ENCODE results near the gene PABPN1.

PABPN1 gene

DNA sequence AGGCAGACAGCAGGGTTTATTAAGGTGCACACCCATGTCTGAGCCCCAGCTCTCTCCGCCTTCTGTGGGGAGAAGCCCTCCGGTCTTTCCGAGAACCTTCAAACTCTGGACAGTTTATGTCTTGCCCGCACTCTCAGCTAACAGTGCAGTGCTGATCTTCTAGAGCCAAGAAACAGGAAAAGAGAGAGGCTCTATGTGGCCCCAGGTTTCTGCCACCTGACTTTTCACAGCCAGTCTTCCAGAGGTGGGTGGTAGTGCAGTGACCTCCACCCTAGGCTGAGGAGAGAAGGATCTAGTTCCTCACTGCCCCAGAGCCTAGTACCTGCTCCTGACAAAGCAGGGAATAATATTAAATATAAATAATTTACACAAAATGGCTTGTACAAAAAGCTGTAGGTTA is 35.4 kb downstream of the PABPN1 start:
- intact Hi-C loops (cut with DNase I; ENCODE audit: low total_unique reads): no loop called here
- Histone ChIP-seq H3K27me3 (no peaks in the 10 kb centered on the region), H3K27ac (no peak overlapping the region), H3K36me3 (peaks cover 9 to 54% (median 10%) of the 10 kb centered on the region in 3 donors), H3K4me3 (no peak overlapping the region), H3K4me1 (peaks cover 0 to 21% (median 10%) of the 10 kb centered on the region in 4 donors), H3K9me3 (no peaks in the 10 kb centered on the region)
- TF ChIP-seq, protein P1, sequence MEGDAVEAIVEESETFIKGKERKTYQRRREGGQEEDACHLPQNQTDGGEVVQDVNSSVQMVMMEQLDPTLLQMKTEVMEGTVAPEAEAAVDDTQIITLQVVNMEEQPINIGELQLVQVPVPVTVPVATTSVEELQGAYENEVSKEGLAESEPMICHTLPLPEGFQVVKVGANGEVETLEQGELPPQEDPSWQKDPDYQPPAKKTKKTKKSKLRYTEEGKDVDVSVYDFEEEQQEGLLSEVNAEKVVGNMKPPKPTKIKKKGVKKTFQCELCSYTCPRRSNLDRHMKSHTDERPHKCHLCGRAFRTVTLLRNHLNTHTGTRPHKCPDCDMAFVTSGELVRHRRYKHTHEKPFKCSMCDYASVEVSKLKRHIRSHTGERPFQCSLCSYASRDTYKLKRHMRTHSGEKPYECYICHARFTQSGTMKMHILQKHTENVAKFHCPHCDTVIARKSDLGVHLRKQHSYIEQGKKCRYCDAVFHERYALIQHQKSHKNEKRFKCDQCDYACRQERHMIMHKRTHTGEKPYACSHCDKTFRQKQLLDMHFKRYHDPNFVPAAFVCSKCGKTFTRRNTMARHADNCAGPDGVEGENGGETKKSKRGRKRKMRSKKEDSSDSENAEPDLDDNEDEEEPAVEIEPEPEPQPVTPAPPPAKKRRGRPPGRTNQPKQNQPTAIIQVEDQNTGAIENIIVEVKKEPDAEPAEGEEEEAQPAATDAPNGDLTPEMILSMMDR (IDR thresholded peaks at IDR 0.05): no peak
- DNase-seq: no peak

DNA sequence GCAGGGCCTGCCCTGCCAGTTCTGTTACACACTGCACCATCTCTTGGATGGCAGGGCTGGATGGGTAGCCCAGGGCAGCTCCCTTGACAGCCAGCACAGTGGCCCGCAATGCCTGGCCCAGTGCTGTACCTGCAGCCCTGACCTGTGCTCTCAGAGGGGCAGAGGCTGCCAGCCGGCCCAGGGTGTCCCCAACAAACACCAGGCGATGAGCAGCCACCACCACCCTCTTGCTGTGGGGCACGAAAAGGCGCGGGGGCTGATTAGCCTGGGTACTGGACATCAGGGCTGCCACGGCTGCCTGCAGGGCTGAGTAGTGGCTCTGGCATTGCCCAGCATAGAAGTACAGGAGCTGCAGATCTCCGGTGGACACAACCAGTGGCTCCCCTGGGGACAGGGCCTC is 36.0 kb downstream of the PABPN1 start:
- TF ChIP-seq, protein P1 (IDR thresholded peaks at IDR 0.05): no peak
- no peaks in the 10 kb centered on the region for H3K27me3 ChIP-seq
- peaks cover 9 to 54% (median 10%) of the 10 kb centered on the region in 3 donors for H3K36me3 ChIP-seq
- DNase-seq: no peak
- no peaks in the 10 kb centered on the region for H3K9me3 ChIP-seq
- H3K4me1 ChIP-seq: peaks cover 0 to 21% (median 7%) of the 10 kb centered on the region in 4 donors
- H3K27ac ChIP-seq: no peak overlapping the region
- H3K4me3 ChIP-seq: no peak overlapping the region
- intact Hi-C loops (cut with DNase I; ENCODE audit: low total_unique reads): no loop called here

DNA sequence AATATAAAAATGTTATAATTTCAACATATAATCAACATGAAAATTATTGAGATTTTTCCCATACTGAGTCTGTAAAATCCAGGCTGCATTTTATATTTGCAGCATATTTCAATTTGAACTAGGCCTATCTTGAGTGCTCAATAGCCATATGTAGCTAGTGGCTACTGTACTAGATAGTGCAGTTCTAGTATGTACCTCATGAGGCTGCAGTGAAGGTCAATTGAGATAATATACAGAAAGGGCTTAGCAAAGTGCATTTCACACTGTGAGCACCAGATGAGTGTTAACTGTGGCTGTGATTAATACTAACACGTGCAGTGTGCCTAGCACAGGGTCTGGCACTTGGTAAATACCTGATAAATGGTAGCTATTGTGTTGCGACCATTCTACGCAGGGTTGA is 36.8 kb downstream of the PABPN1 start:
- Histone ChIP-seq H3K36me3 (peaks cover 9 to 54% (median 10%) of the 10 kb centered on the region in 3 donors), H3K4me3 (no peak overlapping the region), H3K4me1 (peaks cover 0 to 27% (median 9%) of the 10 kb centered on the region in 4 donors), H3K27me3 (no peaks in the 10 kb centered on the region), H3K27ac (no peak overlapping the region), H3K9me3 (no peaks in the 10 kb centered on the region)
- no peak for DNase-seq
- TF ChIP-seq, protein P1 (IDR thresholded peaks at IDR 0.05): no peak
- intact Hi-C loops (cut with DNase I; ENCODE audit: low total_unique reads): no loop called here

DNA sequence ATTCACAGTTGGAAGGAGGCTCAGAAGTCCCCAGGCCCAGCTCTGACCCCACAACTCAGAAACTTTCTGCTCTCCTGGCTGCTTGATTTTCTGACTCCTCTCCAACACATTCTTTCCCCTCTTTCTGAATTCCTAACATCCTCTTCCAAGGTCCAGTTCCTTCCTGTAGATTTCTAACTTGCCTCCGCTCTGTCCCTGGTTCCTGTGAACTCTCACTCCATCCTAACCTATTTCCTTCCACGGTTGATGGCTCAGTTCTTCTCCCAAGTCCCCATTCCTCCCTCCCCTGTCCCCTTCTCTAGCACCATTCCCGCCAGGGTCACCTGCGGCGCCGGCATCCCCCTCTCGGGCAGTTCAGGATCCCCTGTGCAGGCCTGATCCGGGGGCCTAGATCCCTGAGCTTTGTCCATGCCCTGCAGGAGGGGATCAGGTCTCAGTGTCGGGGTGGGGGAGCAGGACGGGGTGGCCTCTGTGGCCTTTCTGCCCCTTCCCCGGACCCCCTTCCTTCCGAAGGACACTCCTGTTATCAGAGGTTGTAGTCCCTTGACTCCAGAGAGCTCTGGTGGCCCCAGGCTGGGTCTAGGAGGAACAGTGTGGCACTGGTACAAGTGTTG is 37.4 kb downstream of the PABPN1 start:
- TF ChIP-seq, protein P1 (IDR thresholded peaks at IDR 0.05): no peak
- no peak for DNase-seq
- no peak overlapping the region for H3K27ac ChIP-seq
- intact Hi-C loops (cut with DNase I; ENCODE audit: low total_unique reads): no loop called here
- H3K27me3 ChIP-seq: no peaks in the 10 kb centered on the region
- no peaks in the 10 kb centered on the region for H3K9me3 ChIP-seq
- H3K36me3 ChIP-seq: peaks cover 9 to 54% (median 10%) of the 10 kb centered on the region in 3 donors
- H3K4me3 ChIP-seq: no peak overlapping the region
- H3K4me1 ChIP-seq: peaks cover 0 to 33% (median 10%) of the 10 kb centered on the region in 4 donors

GRCh38 chr14:23359167-23359626 is 37.9 kb downstream of the PABPN1 start:
- H3K4me1 ChIP-seq: peaks cover 0 to 38% (median 13%) of the 10 kb centered on the region in 4 donors
- no peak overlapping the region for H3K4me3 ChIP-seq
- peaks cover 9 to 54% (median 10%) of the 10 kb centered on the region in 3 donors for H3K36me3 ChIP-seq
- DNase-seq: no peak
- H3K9me3 ChIP-seq: no peaks in the 10 kb centered on the region
- H3K27ac ChIP-seq: peak overlapping the region in 1 of 2 donors; percentile 4
- TF ChIP-seq, protein P1 (IDR thresholded peaks at IDR 0.05): no peak
- intact Hi-C loops (cut with DNase I; ENCODE audit: low total_unique reads): no loop called here
- no peaks in the 10 kb centered on the region for H3K27me3 ChIP-seq

Measured in tibial artery (tissue), 4 donors.